ENCODE results near the gene CDC14A. TPM values are rescaled to one million over a fixed set of nuclear protein-coding genes. Genes with fewer than 3 reads are reported as not detected.

The CDC14A gene
- total RNA-seq, 4 donors from 2014 or later: 6.6 to 12.2 (median 7.4) TPM

DNA sequence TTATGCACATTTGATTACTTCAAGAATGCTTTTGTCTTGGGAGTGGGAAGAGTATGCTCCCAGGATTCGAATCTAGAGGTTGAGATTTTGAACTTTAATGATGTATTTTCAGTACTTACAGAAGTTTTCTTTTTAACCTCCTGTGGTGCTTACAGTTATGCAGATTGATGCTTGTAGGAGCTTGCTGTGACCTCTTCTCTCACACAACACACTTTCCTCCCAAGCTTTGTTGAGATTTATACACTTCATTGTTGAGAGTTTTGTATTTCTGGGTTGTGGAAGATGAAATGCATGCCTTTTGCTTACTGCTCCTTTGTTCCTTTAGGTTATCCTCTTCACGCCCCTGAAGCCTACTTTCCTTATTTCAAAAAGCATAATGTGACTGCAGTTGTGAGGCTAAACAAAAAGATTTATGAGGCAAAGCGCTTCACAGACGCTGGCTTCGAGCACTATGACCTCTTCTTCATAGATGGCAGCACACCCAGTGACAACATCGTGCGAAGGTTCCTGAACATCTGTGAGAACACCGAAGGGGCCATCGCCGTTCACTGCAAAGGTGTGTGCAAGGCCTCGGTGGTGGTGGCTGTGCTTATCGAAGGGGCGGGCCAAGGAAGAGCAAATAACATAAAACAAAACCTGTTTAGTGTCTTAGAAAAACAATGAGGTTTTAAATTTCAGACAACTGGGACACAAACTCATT lies 110.2 kb downstream of the CDC14A start:
- H3K27ac ChIP-seq (replicated peaks in 1 of 4): no peak overlapping the region
- intact Hi-C loops (cut with DNase I): loop anchor here (5.0 to 10.0 kb wide), 2 partner anchors 188 to 405 kb away; no protein-coding TSS in a partner anchor
- WGBS: 86% methylated on average over 13 of the region's 13 CpGs
- no peaks in the 10 kb centered on the region for H3K9me3 ChIP-seq
- H3K36me3 ChIP-seq: peaks cover 0 to 16% (median 0%) of the 10 kb centered on the region in 4 donors
- peaks cover 0 to 26% (median 16%) of the 10 kb centered on the region in 4 donors for H3K4me1 ChIP-seq
- no peak for TF ChIP-seq POLR2AphosphoS5 (IDR thresholded peaks at IDR 0.05)
- TF ChIP-seq, protein P1, sequence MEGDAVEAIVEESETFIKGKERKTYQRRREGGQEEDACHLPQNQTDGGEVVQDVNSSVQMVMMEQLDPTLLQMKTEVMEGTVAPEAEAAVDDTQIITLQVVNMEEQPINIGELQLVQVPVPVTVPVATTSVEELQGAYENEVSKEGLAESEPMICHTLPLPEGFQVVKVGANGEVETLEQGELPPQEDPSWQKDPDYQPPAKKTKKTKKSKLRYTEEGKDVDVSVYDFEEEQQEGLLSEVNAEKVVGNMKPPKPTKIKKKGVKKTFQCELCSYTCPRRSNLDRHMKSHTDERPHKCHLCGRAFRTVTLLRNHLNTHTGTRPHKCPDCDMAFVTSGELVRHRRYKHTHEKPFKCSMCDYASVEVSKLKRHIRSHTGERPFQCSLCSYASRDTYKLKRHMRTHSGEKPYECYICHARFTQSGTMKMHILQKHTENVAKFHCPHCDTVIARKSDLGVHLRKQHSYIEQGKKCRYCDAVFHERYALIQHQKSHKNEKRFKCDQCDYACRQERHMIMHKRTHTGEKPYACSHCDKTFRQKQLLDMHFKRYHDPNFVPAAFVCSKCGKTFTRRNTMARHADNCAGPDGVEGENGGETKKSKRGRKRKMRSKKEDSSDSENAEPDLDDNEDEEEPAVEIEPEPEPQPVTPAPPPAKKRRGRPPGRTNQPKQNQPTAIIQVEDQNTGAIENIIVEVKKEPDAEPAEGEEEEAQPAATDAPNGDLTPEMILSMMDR (IDR thresholded peaks at IDR 0.05): no peak
- TF ChIP-seq EP300 (IDR thresholded peaks at IDR 0.05): no peak
- TF ChIP-seq POLR2A (IDR thresholded peaks at IDR 0.05; ENCODE audit: low read depth): no peak
- DNase-seq (ENCODE audit: extremely low spot score): no peak
- H3K27me3 ChIP-seq: no peaks in the 10 kb centered on the region
- H3K4me3 ChIP-seq: no peak overlapping the region

DNA sequence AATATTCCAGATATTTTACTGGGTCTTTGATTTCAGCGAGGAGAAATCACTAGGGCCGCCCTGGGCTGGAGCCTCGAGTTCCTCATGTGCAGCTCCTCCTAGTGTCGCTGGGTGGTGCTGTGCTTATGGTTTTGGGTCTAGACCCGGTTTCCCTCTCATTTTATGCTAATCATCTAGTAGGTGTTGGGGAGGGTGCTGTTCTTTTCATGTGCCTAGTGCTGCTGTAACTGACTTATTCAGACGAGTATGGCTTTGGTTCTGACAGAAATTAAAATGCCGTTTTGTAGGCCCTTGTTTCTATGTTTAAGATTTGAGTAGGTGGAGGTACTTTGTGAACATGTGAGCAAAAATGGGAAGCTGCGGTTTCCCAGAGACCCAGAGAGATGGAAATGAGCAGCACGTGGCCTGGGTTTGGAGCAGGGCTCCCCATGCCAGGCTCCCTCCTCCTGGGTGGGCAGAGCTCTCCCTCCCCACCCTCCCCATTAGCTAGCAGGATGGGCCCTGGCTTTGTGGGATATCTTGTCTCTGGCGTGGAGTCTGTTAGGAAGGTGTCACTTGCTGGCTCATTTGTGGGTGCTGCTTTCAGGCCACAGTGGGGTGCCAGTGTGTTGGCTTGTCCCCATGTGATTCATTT lies 111.6 kb downstream of the CDC14A start:
- 36% methylated on average over 10 of the region's 10 CpGs for WGBS
- H3K27me3 ChIP-seq: no peaks in the 10 kb centered on the region
- intact Hi-C loops (cut with DNase I): loop anchor here (5.0 to 10.0 kb wide), 2 partner anchors 189 to 403 kb away; no protein-coding TSS in a partner anchor
- no peak overlapping the region for H3K27ac ChIP-seq (replicated peaks in 1 of 4)
- TF ChIP-seq, protein P1 (IDR thresholded peaks at IDR 0.05): peak; percentile 52 to 67 (median 58)
- TF ChIP-seq POLR2AphosphoS5 (IDR thresholded peaks at IDR 0.05): no peak
- H3K4me3 ChIP-seq: no peak overlapping the region
- H3K9me3 ChIP-seq: no peaks in the 10 kb centered on the region
- DNase-seq (ENCODE audit: extremely low spot score): no peak
- H3K36me3 ChIP-seq: peaks cover 0 to 22% (median 4%) of the 10 kb centered on the region in 4 donors
- peaks cover 0 to 20% (median 14%) of the 10 kb centered on the region in 4 donors for H3K4me1 ChIP-seq

DNA sequence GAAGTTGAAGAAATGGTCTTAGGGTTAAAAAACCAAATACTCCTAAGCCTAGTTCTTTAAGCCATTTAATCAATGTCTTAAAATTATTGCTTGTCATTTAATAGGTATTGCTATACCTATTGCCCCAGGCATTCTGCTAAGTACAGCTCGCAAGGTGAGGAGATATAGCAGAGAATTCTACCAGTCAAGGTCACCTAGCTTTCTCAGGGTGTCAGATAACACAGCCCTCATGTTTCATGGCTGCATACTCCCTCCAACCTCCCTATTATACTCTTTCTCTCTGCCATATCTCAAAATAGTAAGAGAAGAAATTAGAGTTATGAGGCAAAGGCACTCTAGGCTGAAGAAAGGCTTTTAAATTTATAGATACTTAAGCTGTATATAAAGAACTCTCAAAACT lies 117.3 kb downstream of the CDC14A start:
- WGBS: 95% methylated on average over 1 of the region's 1 CpG
- peaks cover 0 to 12% (median 6%) of the 10 kb centered on the region in 4 donors for H3K36me3 ChIP-seq
- H3K9me3 ChIP-seq: no peaks in the 10 kb centered on the region
- intact Hi-C loops (cut with DNase I): loop anchor here (10.0 kb wide), 1 partner anchor 195 kb away; no protein-coding TSS in a partner anchor
- H3K27ac ChIP-seq (replicated peaks in 1 of 4): no peak overlapping the region
- H3K4me3 ChIP-seq: no peak overlapping the region
- H3K4me1 ChIP-seq: no peaks in the 10 kb centered on the region
- H3K27me3 ChIP-seq: no peaks in the 10 kb centered on the region
- TF ChIP-seq EP300 (IDR thresholded peaks at IDR 0.05) (no peak), POLR2AphosphoS5 (IDR thresholded peaks at IDR 0.05) (no peak), POLR2A (IDR thresholded peaks at IDR 0.05; ENCODE audit: low read depth) (no peak)
- TF ChIP-seq, protein P1 (IDR thresholded peaks at IDR 0.05): no peak
- DNase-seq (ENCODE audit: extremely low spot score): no peak

DNA sequence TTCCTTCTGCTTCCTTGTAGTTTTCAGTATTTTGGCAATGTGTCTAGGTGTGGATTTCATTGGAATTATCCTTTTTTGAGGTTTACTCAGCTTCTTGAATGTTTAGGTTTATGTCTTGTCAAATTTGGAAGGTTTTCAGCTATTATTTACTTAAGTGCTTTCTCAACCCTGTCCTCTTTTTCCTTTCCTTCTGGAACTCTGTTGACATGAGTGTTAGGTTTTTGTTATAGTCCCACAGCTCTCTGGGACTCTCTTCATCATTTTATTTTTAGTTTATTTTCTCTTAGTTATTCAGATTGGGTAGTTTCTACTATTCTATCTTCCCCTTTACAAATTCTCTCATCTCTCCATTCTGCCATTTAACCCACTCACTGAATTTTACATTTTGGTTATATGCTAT lies 122.5 kb downstream of the CDC14A start:
- Histone ChIP-seq H3K27me3 (no peaks in the 10 kb centered on the region), H3K36me3 (peaks cover 0 to 3% (median 0%) of the 10 kb centered on the region in 4 donors), H3K4me3 (no peak overlapping the region), H3K9me3 (no peaks in the 10 kb centered on the region), H3K4me1 (peaks cover 0 to 3% (median 0%) of the 10 kb centered on the region in 4 donors), H3K27ac (replicated peaks in 1 of 4) (no peak overlapping the region)
- no peak for DNase-seq (ENCODE audit: extremely low spot score)
- TF ChIP-seq EP300 (IDR thresholded peaks at IDR 0.05) (no peak), POLR2A (IDR thresholded peaks at IDR 0.05; ENCODE audit: low read depth) (no peak), POLR2AphosphoS5 (IDR thresholded peaks at IDR 0.05) (no peak)
- TF ChIP-seq, protein P1 (IDR thresholded peaks at IDR 0.05): no peak
- intact Hi-C loops (cut with DNase I): no loop called here
